ENCODE measurements around the gene GRHL3. TPM values are rescaled to one million over a fixed set of nuclear protein-coding genes. Genes with fewer than 3 reads are reported as not detected.

GRHL3 gene
- total and polyA plus RNA-seq, 2 donors (not counting 3 experiments of a cell fraction or from before 2014, with no cell fraction given) = not detected

DNA sequence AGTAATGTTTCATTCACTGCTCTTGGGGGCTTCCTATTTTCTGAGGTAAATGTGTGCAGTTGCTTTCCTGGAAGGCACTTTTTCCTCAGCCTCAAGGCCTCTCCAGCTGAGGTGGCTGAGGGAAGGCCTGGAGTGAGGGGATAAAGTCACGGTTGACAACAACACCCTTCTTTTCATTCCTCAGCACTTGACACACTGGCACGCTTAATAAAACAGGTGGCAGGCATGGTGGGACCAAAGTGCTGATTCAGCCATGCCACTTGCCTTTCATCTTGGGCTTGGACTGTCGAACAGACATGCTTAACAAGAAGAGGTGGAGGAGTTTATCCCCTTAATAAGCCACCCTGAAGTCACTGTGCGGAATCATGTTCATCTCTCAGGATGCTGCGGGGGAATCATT lies 23.6 kb upstream of the GRHL3 start:
- TF ChIP-seq, protein P1, sequence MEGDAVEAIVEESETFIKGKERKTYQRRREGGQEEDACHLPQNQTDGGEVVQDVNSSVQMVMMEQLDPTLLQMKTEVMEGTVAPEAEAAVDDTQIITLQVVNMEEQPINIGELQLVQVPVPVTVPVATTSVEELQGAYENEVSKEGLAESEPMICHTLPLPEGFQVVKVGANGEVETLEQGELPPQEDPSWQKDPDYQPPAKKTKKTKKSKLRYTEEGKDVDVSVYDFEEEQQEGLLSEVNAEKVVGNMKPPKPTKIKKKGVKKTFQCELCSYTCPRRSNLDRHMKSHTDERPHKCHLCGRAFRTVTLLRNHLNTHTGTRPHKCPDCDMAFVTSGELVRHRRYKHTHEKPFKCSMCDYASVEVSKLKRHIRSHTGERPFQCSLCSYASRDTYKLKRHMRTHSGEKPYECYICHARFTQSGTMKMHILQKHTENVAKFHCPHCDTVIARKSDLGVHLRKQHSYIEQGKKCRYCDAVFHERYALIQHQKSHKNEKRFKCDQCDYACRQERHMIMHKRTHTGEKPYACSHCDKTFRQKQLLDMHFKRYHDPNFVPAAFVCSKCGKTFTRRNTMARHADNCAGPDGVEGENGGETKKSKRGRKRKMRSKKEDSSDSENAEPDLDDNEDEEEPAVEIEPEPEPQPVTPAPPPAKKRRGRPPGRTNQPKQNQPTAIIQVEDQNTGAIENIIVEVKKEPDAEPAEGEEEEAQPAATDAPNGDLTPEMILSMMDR (IDR thresholded peaks at IDR 0.05; ENCODE audit: extremely low read depth in 1 of 2, insufficient read depth in 1 of 2, low read depth in 1 of 2, low read length in 2 of 2) = no peak
- TF ChIP-seq POLR2A (IDR thresholded peaks at IDR 0.05; ENCODE audit: low read depth, low read length) (no peak), POLR2AphosphoS5 (IDR thresholded peaks at IDR 0.05; ENCODE audit: insufficient read depth, low read depth, low read length) (no peak), FOS (IDR thresholded peaks at IDR 0.05; ENCODE audit: borderline replicate concordance, insufficient read depth, low read length) (no peak), MYC (IDR thresholded peaks at IDR 0.05; ENCODE audit: low read depth, low read length) (no peak), EZH2 (IDR thresholded peaks at IDR 0.05; ENCODE audit: borderline replicate concordance, low read depth, low read length, severe bottlenecking) (no peak)
- CTCF ChIA-PET = interaction anchor here (0.9 to 1.5 kb wide), 4 partner anchors 12 to 96 kb away, joined by 3 to 9 read pairs (median 4); no protein-coding TSS in a partner anchor
- Histone ChIP-seq H3K9me1 (replicated peaks; ENCODE audit: control insufficient read depth, extremely low read depth, insufficient read depth, low read length) (no peaks in the 10 kb centered on the region), H3K36me3 (ENCODE audit: control insufficient read depth in 2 of 2, extremely low read depth in 1 of 2, insufficient read depth in 2 of 2, low read length in 2 of 2) (no peaks in the 10 kb centered on the region), H3K79me2 (ENCODE audit: control insufficient read depth, insufficient read depth, low read length) (no peaks in the 10 kb centered on the region), H3K9ac (replicated peaks; ENCODE audit: extremely low read depth, insufficient read depth, low read length) (no peak overlapping the region), H3K4me3 (replicated peaks in 1 of 3; ENCODE audit: insufficient read depth in 1 of 3, low read depth in 1 of 3, low read length in 3 of 3) (no peak overlapping the region), H3K4me1 (ENCODE audit: control insufficient read depth, extremely low read depth, insufficient read depth, low read length) (peaks cover 13% of the 10 kb centered on the region), H4K20me1 (replicated peaks; ENCODE audit: control insufficient read depth, extremely low read depth, insufficient read depth, low read length) (no peaks in the 10 kb centered on the region), H2AFZ (ENCODE audit: low read depth, low read length) (no peak overlapping the region), H3K4me2 (ENCODE audit: insufficient read depth, low read length) (no peak overlapping the region), H3K9me3 (replicated peaks; ENCODE audit: control insufficient read depth, insufficient read depth, low read length) (no peaks in the 10 kb centered on the region), H3K27me3 (ENCODE audit: control insufficient read depth in 2 of 2, insufficient read depth in 2 of 2, low read length in 2 of 2) (peaks cover 3 to 7% of the 10 kb centered on the region in 2 experiments), H3K27ac (ENCODE audit: insufficient read depth, low read depth, low read length) (no peak overlapping the region)
- no peak for FAIRE-seq
- POLR2A ChIA-PET = no interaction called here
- intact Hi-C loops (cut with micrococcal nuclease) (no loop called here), dilution Hi-C loops (cut with MboI; ENCODE audit: extremely low pct_ligation_motif_present, low sequenced_read_pairs) (no loop called here)
- DNase-seq (ENCODE audit: low read depth, low spot score) = no peak
- no TSS peak for BruUV-seq (replicated peaks)
